ENCODE results near the gene HLF.
"Not testable (repeated sequence)": the region's sequence is repeated elsewhere in the genome, so short reads cannot be mapped to it uniquely, and the experiment has no call there.

Gene HLF

DNA sequence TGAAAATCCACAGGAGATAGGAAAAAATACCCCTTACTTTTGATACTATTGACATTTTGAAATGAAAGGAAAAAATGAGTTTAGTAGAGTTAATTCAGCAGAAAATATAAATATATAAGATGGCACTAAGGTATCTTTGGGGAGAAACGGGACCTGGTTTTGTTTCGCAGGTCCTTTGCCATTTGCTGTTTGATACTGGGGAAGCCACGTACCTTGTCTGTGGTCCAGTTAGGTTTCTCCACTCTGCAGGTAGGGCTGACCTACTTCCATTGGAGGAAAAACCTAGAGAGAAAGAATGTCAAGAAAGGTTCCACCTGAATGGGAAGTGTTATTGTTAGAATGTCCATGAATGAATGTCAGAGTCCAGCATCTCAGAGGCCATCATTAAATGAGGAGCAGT, 48.1 kb downstream of the HLF start:
- no peak for DNase-seq

DNA sequence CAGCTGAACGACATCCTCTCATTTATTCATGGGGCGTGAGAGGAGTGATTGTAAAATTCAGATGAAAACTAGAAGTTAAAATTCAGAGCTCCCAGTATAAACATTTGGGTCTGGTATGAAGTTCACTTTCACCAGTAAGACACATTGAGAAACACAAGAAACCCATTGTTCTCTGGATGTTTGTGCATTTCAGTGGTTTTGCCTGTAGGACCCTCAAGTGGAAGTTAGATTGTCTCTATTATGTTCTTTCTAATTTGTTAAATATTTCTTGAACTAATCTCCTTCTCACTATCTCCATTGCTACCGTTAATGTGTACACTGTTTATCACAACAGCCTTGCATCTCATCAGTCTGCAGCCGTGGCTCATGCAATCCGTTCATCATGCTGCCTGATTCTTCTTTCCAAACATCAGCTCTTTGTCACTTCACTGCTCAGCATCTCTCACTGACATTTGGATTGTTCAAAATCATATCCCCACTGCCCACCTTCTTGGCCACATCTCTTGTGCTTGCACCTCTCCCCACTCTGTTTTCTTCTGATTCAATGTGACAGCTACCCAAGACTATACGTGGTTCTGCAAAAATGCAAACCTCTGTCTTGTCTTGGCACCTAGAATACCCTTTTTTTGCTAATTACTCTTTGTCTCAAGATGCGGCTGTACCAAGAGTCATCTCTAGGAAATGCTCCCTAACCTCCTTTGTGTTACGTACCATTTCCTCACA, 49.5 kb downstream of the HLF start:
- no peak for DNase-seq

DNA sequence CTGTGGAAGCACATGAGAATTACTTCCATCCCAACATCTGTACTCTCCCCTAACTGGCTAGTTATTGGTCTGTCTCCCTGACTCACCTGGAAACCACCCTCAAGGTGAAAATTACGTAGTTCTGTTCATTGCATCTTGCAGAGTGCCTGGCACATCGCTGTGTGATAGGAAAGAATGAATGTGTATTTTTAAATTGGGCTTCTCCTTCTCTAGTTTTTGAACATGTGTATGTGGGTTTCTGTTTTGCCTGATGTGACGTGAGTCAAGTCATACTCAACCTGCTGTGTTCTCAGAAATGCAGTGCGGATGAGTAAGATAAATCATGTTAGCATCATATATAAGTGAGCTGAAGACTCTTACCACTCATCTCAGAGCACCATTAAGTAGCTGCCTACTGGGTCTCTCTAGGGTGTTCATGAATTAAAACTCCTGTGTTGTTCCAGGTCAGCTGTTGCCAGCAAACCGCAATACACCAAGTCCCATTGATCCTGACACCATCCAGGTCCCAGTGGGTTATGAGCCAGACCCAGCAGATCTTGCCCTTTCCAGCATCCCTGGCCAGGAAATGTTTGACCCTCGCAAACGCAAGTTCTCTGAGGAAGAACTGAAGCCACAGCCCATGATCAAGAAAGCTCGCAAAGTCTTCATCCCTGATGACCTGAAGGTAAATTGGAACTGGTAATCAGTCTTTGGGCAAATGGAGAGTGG, 50.2 kb downstream of the HLF start:
- no peak for DNase-seq

DNA sequence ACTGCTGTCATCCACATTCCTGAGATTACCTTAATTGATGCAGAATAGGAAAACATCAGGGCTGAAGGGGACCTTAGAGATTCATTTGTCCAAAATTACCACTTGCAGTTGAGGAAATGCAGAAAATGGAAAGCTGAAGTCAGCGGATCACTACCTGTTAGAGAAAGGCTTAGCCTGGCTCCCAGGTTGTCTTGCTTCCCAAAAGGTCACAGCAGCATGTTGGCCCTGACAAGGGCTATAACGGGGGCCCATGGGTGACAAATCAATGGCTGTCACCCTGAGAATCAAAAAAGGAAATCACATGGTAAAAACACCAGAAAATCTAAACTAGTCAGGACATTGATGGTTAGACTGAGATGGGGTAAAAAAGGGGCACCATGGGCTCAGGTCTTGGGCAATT, 51.7 kb downstream of the HLF start:
- no peak for DNase-seq

DNA sequence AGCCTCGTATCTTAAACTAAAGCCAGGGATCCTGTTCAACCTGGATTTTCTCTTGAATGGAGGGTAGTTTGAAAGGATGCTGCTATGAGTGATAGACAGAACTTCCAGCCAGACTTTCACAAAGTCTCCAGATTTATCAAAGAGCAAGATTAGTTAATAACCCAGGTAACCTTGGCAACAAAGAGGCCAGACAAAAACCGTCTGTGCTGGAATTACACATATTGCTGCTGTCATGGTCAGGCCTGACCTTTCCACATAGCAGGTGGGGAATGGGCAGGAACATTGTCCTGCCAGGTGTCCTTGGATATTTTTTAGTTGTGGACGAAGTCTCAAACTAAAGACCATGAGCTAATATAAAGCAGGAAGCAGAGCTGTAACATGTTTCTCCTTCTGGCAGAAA, 52.5 kb downstream of the HLF start:
- no peak for DNase-seq

DNA sequence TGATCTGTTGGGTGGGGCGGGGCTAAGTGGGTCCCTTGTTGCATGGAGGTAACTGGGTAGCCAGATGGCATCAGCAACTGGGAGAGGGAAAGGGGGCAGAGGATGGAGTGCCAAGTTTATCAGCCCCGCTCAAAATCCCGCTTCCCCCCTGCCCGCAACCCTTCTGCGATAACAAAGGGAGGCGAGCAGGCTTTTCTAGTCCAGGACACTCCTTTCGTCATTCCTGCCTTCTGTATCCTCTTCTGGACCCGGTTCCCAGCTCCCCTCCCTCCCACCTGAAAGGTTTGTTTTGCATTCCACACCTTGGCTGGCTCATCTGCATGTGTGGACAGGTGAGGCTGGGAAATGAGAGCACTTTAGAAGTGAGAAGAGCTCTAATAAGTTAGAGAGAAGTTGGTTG, 53.3 kb downstream of the HLF start:
- DNase-seq = no peak

DNA sequence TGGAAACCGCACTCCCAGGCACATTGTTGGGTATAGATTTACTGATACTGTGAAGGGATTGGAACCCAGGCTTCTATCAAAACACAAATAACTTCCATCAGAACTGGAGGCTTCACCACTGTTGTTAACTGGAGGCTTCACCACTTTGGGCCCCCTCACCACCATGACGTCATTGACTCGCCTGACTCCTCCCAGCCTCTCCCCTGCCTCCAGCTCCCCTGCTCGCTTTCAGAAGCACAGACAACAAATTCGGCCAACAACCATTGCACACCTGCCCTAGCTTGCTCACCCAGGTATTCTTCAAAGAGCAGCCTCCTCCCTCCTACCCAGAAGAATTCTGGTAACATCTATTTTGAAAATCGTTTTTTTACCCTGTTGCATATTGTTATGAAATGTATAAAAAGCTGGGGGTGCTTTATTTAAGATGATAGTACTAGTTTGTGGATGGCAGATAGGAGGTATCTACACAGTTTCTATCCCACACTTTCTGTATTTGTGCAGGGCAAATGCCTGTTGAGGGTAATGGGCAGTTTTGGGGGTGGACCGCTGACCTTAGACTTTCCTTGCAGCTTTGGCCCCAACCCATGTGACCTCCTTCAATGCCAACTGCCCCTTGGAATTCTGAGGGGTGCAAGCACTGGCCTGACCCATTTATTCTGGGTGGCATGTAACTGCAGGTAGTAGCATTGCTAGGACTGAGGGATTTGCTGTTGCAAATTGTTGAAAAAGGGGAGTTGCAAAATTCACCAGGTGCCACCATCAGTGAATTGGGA, 54.1 kb downstream of the HLF start:
- no peak for DNase-seq

DNA sequence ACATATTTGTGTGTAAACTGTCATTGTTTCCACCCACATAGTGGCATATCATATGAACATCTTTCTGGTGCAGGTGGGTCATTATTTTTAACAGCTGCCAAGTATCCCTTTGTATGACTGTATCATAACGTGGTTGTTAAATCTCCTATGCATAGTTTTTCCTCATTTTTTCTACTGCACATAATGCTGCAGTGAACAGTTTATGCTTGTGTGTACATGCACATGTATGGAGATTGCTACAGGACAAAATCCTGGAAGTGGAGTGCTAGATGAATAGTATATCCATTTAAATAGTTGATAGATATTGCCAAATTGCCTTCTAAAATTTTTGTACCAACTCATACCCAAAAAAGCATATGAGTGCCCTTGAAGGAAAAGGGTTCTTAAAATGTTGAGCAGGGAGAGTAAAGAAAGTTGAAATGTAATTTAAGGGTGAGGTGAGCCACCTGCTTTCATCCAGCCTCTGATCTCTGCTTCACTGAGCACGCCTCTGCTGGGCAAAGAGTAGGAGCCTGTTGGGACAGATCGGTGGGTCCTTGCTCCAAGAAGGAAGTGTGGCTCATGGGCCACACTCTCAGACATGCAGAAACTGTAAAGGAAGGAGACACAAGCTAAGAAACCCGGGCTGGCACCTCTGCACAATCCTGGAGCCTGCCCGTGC, 55.3 kb downstream of the HLF start:
- DNase-seq = no peak

DNA sequence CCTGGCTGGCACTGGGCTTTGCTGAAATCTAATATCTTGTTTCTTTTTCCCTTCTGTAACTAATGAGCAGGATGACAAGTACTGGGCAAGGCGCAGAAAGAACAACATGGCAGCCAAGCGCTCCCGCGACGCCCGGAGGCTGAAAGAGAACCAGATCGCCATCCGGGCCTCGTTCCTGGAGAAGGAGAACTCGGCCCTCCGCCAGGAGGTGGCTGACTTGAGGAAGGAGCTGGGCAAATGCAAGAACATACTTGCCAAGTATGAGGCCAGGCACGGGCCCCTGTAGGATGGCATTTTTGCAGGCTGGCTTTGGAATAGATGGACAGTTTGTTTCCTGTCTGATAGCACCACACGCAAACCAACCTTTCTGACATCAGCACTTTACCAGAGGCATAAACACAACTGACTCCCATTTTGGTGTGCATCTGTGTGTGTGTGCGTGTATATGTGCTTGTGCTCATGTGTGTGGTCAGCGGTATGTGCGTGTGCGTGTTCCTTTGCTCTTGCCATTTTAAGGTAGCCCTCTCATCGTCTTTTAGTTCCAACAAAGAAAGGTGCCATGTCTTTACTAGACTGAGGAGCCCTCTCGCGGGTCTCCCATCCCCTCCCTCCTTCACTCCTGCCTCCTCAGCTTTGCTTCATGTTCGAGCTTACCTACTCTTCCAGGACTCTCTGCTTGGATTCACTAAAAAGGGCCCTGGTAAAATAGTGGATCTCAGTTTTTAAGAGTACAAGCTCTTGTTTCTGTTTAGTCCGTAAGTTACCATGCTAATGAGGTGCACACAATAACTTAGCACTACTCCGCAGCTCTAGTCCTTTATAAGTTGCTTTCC, 56.0 kb downstream of the HLF start:
- no peak for DNase-seq

DNA sequence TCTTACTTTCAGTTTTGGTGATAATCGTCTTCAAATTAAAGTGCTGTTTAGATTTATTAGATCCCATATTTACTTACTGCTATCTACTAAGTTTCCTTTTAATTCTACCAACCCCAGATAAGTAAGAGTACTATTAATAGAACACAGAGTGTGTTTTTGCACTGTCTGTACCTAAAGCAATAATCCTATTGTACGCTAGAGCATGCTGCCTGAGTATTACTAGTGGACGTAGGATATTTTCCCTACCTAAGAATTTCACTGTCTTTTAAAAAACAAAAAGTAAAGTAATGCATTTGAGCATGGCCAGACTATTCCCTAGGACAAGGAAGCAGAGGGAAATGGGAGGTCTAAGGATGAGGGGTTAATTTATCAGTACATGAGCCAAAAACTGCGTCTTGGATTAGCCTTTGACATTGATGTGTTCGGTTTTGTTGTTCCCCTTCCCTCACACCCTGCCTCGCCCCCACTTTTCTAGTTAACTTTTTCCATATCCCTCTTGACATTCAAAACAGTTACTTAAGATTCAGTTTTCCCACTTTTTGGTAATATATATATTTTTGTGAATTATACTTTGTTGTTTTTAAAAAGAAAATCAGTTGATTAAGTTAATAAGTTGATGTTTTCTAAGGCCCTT, 56.8 kb downstream of the HLF start:
- no peak for DNase-seq

DNA sequence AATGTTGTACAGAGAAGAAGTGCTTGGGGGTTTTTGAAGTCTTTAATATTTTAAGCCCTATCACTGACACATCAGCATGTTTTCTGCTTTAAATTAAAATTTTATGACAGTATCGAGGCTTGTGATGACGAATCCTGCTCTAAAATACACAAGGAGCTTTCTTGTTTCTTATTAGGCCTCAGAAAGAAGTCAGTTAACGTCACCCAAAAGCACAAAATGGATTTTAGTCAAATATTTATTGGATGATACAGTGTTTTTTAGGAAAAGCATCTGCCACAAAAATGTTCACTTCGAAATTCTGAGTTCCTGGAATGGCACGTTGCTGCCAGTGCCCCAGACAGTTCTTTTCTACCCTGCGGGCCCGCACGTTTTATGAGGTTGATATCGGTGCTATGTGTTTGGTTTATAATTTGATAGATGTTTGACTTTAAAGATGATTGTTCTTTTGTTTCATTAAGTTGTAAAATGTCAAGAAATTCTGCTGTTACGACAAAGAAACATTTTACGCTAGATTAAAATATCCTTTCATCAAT, 57.8 kb downstream of the HLF start:
- DNase-seq = no peak

DNA sequence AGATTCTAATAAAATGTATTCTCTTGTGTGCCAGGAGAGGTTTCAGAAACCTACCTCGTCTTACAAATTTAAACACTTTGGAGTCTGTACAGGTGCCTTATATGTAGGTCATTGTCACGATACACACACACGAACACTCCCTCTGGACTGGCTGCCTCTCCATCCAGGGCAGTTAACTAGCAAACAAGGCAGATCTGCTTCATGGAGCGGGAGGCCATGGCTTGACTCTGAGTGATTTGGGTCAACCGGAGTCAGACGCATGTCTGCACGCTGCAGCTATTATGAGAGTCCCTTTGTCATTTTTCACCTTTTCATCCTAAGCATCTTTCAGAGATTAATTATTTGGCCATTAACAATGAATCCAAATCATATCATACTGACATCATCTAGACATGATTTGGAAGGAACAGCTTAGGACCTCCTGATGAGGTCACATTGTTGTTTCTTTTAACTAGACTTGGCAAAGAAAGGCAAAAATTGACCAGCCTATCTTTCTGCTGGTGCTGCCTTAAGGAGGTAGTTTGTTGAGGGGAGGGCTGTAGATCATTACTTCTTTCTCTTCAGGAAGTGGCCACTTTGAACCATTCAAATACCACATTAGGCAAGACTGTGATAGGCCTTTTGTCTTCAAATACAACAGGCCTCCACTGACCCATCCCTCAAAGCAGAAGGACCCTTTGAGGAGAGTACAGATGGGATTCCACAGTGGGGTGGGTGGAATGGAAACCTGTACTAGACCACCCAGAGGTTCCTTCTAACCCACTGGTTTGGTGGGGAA, 58.9 kb downstream of the HLF start:
- DNase-seq = no peak

DNA sequence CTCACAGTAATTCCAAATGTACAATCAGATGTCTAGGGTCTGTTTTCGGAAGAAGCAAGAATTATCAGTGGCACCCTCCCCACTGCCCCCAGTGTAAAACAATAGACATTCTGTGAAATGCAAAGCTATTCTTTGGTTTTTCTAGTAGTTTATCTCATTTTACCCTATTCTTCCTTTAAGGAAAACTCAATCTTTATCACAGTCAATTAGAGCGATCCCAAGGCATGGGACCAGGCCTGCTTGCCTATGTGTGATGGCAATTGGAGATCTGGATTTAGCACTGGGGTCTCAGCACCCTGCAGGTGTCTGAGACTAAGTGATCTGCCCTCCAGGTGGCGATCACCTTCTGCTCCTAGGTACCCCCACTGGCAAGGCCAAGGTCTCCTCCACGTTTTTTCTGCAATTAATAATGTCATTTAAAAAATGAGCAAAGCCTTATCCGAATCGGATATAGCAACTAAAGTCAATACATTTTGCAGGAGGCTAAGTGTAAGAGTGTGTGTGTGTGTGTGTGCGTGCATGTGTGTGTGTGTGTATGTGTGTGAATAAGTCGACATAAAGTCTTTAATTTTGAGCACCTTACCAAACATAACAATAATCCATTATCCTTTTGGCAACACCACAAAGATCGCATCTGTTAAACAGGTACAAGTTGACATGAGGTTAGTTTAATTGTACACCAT, 59.7 kb downstream of the HLF start:
- DNase-seq = no peak

DNA sequence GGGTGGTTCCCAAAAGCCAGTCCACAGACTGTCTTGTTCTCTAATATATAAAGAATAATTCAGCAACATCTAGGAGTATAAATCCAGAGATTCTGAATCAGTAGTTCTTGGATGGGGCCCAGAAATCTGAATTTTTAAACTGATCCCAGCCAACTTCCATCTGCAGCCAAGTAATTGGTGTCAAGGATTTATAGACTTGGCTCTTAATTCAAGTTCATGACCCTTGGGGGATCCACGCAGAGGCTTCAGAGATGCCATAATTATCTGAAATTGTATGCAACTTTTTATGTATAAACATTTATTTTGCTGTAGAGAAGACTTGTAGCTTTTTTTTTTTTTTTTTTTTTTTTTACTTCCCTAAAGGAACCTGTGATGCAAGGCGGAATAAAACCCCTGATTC, 60.6 kb downstream of the HLF start:
- DNase-seq = no peak

DNA sequence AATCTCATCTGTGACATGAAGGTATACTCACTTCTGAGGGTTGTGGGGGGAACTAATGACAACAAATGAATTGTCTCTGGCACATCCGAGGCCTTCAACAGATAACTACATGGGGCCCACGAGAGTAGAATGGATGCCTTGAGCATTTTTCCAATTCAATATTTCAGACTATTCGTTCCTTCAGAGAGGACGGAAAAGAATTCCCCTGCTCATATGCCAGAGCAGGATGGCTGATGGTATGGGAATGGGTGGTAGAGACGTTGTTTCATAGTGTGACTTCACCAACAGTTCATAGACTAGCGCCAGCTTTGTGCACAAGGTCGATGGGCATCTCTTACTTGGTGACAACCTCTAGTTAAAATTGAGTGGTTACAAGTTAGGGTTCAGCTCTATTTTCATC, 61.3 kb downstream of the HLF start:
- no peak for DNase-seq

DNA sequence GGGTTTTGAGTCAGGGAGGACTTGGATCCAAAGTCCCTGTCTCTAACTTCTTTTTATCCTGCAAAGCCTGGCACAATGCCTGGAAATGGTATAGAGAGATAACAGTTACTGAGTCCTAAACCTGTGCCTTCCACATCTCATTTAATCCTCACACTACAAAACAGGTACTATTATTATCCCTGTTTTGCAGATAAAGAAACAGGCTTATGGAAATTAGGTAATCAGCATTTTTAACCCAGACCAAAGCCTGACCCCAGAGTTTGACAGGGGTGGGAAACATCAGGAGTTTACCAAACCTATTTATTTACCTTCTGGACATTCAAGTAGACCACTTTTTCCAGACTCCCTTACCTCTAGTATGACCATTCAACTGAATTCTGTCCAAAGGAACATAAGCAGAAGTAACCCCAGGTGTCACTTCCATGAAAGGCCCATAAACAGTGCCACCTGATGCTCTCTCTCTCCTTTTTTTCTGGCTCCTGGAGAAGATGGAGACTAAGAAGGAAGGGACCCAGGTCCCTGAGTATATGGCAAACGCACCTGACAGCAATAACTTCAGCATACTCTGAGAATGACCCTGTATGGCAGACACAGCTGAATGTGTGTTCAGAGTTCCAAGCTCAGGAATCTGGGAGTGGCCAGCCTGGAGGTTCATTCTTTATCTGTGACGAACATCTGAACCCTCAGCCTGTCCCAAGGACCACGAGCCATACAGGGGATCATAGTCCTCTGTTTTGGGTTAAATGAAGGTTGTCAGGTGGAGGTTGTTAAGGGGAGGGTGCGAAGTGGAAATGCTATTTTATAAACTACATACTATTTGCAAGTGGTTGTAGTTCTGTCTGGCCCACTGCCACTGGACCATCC, 62.7 kb downstream of the HLF start:
- no peak for DNase-seq

DNA sequence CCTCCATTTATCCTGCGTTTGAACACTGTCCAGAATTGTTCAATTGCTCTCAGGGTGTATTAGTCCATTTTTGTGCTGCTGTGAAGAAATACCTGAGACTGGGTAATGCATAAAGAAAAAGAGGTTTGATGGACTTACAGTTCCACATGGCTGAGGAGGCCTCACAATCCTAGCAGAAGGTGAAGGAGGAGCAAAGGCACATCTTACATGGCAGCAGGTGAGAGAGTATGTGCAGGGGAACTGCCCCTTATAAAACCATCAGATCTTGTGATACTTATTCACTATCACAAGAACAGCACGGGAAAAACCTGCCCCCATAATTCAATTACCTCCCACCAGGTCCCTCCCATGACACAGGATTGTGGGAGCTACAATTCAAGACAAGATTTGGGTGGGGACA, 63.8 kb downstream of the HLF start:
- DNase-seq = not testable (repeated sequence)

DNA sequence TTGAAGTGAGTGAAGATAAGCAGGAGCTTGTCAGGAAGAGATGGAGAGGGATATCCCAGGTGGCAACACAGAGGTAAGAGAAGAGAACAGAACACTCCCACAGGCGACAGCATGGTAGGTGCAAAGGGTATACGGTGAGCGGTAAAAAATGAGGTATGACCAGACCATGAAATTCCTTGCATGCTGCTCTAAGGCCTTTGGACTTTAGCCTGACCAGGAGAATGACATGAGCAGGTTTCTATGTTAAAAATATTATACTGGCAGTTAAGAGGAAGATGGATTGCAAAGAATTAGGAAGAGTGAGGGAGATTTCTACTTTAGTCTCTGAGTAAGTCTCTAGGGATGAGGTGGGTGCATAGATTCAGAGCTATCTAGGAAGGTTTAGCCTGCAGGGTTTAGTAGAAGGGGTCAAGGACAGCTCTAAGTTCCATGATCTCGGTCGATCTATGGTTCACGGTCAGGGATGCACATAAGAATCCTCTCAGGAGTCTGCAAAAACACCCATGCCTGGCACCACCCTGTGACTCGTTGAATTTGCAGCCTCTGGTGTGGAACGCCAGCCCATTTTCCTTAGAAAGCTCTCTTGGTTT, 65.7 kb downstream of the HLF start:
- DNase-seq = no peak
